NCI-H345 treated with DMSO at 0.1 percent for 48 hours (cell line): Measurements from ENCODE around the gene GBE1.
A peak's percentile ranks its signal among the peaks of the same experiment; 100 is the strongest.
"Not testable (repeated sequence)": the region's sequence is repeated elsewhere in the genome, so short reads cannot be mapped to it uniquely, and the experiment has no call there.

Experiments used
- DNase-seq: peaks from one replicate; lab custom pipeline; 2025; ENCODE audit not compliant: unreplicated experiment; lab: John Stamatoyannopoulos, UW

GBE1 gene

GRCh38 chr3:81760924-81761903 lies at the start of gene GBE1:
TSS of gene GBE1 (minus strand) at chr3:81761645. CDS start at chr3:81761517, 128 bp downstream.
- DNase-seq = peak; percentile 64

DNA sequence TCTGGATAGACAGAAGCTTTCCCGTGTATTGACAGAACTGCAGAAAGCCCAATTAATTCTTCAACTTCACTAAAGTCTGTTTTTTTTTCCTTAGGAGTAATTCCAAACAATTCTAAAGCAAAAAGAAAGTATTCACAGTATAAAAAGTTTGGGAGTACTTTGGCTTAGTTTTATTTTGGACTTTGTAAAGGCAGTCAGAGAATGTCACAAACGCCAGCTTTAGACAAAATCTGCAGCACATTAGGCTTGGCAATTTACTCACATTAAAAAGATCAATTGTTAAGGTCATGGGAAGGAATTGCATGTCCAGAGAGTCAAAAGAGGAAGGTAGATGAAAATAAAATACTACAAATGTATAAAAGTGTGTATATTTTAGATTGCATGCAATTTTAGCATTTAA lies 47.5 kb upstream of the GBE1 start:
- DNase-seq = no peak

DNA sequence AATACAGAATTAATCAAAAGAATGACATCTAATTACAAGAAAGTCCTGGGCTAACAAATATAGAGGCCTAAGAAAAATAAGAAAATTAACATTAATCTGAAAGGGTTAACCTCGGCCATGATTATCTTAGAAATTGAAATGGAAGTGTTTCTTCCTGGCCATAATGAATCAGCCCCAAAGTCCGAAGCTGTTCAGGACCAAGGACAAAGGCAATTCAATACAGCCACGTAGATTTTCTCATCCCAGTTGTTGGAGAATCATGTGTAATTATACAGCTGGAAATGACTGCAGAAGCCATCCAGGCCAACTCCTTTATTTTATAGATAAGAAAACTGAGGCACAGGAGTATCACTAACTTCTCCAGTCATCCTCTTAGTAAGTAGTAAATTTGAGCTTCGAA lies 38.0 kb upstream of the GBE1 start:
- DNase-seq = no peak

GRCh38 chr3:81793410-81793809 lies 32.0 kb upstream of the GBE1 start:
- no peak for DNase-seq

- no peak for DNase-seq
Observed at GRCh38 chr3:81790117-81790516, 28.7 kb upstream of the GBE1 start.

- DNase-seq = no peak
Observed at GRCh38 chr3:81789691-81790090, 28.2 kb upstream of the GBE1 start.

DNA sequence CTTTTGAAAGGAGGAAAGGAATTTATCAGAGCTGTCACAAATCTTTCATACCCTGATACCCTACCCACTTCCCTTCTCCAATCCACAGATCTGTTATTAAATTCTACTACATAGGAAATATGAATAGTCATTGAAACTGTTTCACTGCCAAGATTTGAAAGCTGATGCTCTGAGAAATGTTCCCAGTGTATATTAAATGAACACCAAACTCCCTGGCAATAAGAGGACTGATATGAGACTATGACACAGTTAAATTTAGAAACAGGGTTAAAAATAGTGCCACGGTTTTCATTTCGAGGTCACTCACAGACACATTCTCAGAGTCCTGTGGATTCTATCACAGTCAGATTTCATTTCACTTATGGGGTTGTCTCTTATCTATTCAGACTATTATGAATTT lies 27.2 kb upstream of the GBE1 start:
- no peak for DNase-seq

DNA sequence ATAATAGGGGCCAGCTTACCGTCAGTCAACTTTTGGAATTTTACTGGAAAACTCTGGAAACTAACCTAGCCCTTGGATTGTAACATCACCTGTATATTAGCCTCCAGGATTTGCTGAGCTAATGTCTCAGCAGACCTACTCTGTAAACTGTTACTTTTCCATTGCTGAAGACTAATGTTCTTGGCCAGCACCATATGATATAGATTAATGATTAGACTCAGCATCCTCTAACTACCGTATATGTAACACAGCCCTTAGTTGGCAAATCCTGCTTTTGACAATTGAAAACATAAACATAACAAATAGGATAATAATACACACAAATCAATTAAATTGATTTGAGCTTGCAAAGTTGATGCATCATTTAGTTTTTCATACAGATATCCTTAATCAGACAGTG lies 26.6 kb upstream of the GBE1 start:
- DNase-seq = no peak

DNA sequence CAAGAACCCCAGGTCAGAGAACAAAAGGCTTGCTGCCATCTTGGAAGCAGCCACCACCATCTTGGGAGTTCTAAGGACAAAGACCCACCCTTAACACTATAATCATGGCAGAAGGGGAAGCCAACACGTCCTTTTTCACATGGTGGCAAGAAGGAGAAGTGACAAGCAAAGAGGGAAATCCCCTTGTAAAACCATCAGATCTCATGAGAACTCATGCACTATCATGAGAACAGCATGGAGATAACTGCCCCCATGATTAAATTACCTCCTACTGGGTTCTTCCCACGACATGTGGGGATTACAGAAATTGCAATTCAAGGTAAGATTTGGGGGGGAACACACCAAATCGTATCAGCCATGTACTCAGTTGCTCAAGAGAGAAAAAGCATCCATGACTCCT lies 21.1 kb upstream of the GBE1 start:
- DNase-seq = no peak

GRCh38 chr3:81778678-81779182 lies 17.3 kb upstream of the GBE1 start:
- no peak for DNase-seq

DNA sequence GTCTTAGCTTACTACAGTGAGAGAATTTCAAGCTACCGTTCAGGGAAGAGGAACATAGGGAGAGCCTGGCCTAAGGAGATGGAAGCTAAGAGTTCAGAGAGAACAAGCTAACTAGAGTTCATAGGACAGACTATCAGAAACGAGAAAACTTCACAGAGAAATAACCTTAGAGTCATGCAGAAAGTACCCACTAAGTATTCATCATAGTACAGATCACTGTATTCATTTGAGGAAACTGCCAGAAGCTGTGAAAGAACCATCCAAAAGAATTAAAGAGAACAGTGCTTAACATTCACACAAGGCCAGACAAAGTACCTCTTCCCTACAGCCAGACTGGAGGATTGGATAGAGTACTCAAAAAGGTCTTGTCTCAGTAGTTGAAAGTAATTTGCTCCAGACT lies 15.2 kb upstream of the GBE1 start:
- no peak for DNase-seq

GRCh38 chr3:81770710-81771109 lies 9.3 kb upstream of the GBE1 start:
- DNase-seq = no peak

DNA sequence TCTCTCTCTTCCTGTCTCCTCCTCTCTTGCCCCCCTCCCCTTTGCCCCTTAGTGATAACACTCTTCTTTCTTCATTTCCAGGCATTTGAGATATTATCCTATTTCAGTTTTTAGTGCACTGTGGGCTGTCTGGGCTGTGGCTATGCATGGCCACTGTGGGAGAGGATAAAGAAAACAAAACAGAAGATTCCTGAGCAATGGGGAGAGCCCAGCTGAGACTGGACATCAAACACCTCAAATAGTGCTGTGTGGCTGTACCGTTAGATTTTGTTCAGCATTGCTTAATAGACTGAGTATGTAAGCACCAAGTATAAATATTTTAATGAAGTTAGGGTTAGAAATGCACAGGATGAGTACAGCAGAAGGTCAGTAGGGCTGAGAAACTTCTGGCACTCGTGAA lies 7.9 kb upstream of the GBE1 start:
- no peak for DNase-seq

- DNase-seq = not testable (repeated sequence)
Observed at GRCh38 chr3:81767250-81767859, 5.9 kb upstream of the GBE1 start.

DNA sequence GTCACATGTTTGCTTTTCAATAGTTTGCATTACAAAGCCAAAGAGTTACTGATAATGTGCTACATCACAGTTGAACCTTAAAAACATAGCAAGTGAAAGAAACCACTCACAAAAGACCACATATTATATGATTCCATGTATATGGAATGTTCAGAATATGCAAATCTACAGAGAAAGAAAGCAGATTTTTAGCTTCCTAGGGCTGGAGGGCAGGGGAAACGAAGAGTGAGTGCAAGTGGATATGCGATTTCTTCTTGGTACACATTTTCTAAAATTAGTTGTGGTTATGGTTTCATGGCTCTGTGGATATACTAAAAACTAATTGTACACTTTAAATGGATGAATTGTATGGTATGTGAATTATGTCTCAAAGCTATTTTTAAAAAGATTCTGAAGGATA lies 4.0 kb upstream of the GBE1 start:
- DNase-seq = no peak

DNA sequence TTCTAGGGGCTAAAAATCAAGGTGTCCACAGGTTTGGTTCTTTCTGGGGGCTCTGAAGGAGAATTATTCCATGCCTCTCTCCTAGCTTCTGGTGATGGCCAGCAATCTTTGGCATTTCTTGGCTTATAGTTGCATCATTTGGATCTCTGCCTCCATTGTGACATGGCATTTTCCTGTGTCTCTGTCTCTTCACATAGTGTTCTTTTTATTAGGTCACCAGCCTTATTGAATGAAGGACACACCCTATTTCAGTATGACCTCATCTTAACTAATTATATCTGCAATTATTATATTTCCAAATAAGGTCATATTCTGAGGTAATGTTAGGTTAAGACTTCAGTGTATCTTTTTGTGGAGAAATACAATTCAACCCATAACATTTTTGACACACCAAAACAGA lies 3.2 kb upstream of the GBE1 start:
- no peak for DNase-seq

- DNase-seq = no peak
Observed at GRCh38 chr3:81764002-81764401, 2.6 kb upstream of the GBE1 start.

DNA sequence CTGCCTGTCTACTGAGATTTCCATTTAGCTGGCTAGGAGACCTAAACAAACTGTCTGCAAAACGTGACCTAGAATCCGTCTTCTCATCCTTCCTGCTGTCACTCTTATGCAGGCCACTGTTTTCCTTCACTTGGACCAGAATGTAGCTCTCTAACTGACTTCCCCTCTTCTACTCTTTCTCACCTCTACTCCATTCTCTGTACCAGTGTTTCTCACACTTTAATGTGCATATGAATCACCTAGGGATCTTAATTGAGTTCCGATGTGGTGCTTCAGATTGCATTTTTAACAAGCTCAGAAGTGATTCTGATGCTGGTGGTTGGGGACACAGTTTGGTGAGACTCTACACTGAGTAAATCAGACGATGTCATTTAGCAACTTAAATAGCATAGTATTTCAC lies 1.6 kb upstream of the GBE1 start:
- DNase-seq = no peak

GRCh38 chr3:81761904-81762580 lies 597 bp upstream of the GBE1 start:
- no peak for DNase-seq

GRCh38 chr3:81760215-81760614 lies 1.2 kb downstream of the GBE1 start:
- DNase-seq = no peak

DNA sequence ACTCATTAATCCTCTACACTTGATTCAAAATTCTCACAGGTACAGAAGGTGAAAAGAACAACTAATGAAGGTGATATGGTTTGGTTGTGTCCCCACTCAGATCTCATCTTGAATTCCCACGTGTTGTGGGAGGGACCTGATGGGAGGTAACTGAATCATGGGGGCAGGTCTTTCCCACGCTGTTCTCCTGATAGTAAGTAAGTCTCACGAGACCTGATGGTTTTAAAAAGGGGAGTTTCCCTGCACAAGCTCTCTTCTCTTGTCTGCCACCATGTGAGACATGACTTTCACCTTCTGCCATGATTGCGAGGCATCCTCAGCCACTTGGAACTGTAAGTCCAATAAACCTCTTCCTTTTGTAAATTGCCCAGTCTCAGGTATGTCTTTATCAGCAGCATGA lies 2.7 kb downstream of the GBE1 start:
- DNase-seq = not testable (repeated sequence)

- no peak for DNase-seq
Observed at GRCh38 chr3:81758275-81758674, 3.2 kb downstream of the GBE1 start.
